GM12892 (cell line): ENCODE measurements around the gene PCDHGA8.
"Not testable (repeated sequence)": the region's sequence is repeated elsewhere in the genome, so short reads cannot be mapped to it uniquely, and the experiment has no call there.

ENCODE experiments used
- POLR2A ChIP-seq: IDR thresholded peaks from 2 replicates; pipeline ENCODE4 v1.6.1; 2011; ENCODE audit warnings: low read depth, low read length, control low read depth
- POLR2AphosphoS5 ChIP-seq: IDR thresholded peaks from 2 replicates; pipeline ENCODE4 v1.6.1; 2011; ENCODE audit warnings: low read depth, low read length, control low read depth

GRCh38 chr5:141346017-141346416 lies 46.4 kb upstream of the PCDHGA8 start:
- not testable (repeated sequence) for TF ChIP-seq POLR2A, POLR2AphosphoS5
